Urinary bladder (tissue), 4 donors: Measurements from ENCODE around the gene HNRNPC. TPM values are rescaled to one million over a fixed set of nuclear protein-coding genes. Genes with fewer than 3 reads are reported as not detected.

ENCODE experiments used
- DNase-seq: peaks from one replicate; pipeline ENCODE4 v3.0.0-alpha.2; 2015; ENCODE audit errors: extremely low spot score
- H3K27ac ChIP-seq: one replicate; pipeline ENCODE4 v1.5.1; 2013; ENCODE audit warnings: low read depth, mild to moderate bottlenecking, moderate library complexity
- H3K36me3 ChIP-seq: one replicate; pipeline ENCODE4 v1.6.1; 2013; ENCODE audit warnings: mild to moderate bottlenecking, moderate library complexity; ENCODE audit not compliant: insufficient read depth
- H3K4me1 ChIP-seq: one replicate; pipeline ENCODE4 v1.6.1; 2013; ENCODE audit warnings: mild to moderate bottlenecking, moderate library complexity; ENCODE audit not compliant: insufficient read depth
- H3K4me3 ChIP-seq: one replicate; pipeline ENCODE4 v1.5.1; 2013; ENCODE audit warnings: low read depth, low read length
- WGBS: extraction: QIAGEN DNeasy Blood & Tissue Kit; methylation state at CpG from one replicate; pipeline ENCODE4 v1.1.7; 2013; 5-methylcytosine and 5-hydroxymethylcytosine counted together
- polyA plus RNA-seq: library from polyadenylated mRNA; stranded (reverse); fragments of 200-250 nt; gene quantifications from one replicate; pipeline ENCODE4 v1.2.3, GENCODE V29; 2013
- total RNA-seq: library from RNA; depleted of rRNA; stranded (reverse); fragments of >200 nt; gene quantifications from one replicate; pipeline ENCODE4 v1.2.3, GENCODE V29; 2014
- donor health status: healthy with polysubstance abuse.
- donor health status: healthy.

Gene HNRNPC
- total and polyA plus RNA-seq, 2 donors: 476 to 504 TPM

GRCh38 chr14:21206753-21207684 is 62.2 kb downstream of the HNRNPC start:
- Histone ChIP-seq H3K36me3 (peaks cover 12% of the 10 kb centered on the region), H3K4me1 (no peaks in the 10 kb centered on the region), H3K27ac (no peak overlapping the region), H3K4me3 (no peak overlapping the region)
- DNase-seq: no peak
- 93% methylated on average over 4 of the region's 4 CpGs for WGBS

DNA sequence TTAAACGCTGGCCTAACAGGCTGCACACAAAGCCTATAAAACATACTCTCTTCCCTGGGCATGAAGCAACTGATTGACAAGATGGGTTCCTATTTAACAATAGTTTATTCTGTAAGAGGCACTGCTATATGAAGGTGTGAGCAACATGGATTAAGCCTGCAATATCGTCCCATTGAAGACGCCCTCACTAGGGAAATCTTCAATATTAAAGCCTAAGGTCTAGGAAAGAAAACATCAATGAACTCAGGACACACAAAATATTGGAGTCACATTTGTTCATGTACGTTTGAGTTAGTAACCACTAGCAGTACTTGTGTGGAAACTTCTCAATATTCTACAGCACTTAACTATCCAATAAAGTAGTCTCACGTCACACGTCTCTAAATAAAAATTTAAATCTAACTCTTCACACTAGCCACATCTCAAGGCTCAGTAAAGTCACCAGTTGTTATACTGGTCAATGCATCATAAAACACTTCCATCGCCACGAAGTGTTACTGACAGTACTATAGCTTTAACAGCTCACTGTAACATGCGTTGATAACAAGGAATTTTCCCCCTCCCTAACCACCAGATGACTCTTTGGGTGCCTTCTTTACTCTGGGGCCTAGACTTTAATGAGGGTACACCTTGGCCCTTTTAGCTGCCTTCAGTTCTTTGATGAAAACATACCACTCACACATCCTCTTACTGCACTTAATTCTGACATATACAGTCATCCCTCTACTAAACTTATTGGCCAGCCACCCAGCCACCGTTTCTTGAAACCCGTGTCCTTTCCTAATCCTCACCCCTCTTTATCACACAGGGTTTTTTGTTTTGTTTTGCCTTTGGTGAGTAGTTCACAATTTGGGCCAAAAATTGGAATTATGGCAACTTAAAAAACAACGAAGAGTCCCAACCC is 63.3 kb downstream of the HNRNPC start:
- no peak for DNase-seq
- 78% methylated on average over 12 of the region's 12 CpGs for WGBS
- Histone ChIP-seq H3K36me3 (peaks cover 11% of the 10 kb centered on the region), H3K4me3 (no peak overlapping the region), H3K27ac (no peak overlapping the region), H3K4me1 (no peaks in the 10 kb centered on the region)

GRCh38 chr14:21205026-21205677 is 64.1 kb downstream of the HNRNPC start:
- Histone ChIP-seq H3K4me3 (no peak overlapping the region), H3K36me3 (peaks cover 11% of the 10 kb centered on the region), H3K27ac (no peak overlapping the region), H3K4me1 (no peaks in the 10 kb centered on the region)
- DNase-seq: no peak
- 67% methylated on average over 4 of the region's 4 CpGs for WGBS

- no peak for DNase-seq
- Histone ChIP-seq H3K36me3 (peaks cover 8% of the 10 kb centered on the region), H3K27ac (no peak overlapping the region), H3K4me3 (no peak overlapping the region), H3K4me1 (no peaks in the 10 kb centered on the region)
- WGBS: 85% methylated on average over 8 of the region's 8 CpGs
Observed at GRCh38 chr14:21204167-21205025, 64.8 kb downstream of the HNRNPC start.

GRCh38 chr14:21203470-21204166 is 65.6 kb downstream of the HNRNPC start:
- Histone ChIP-seq H3K4me3 (no peak overlapping the region), H3K27ac (no peak overlapping the region), H3K4me1 (no peaks in the 10 kb centered on the region), H3K36me3 (peaks cover 5% of the 10 kb centered on the region)
- no peak for DNase-seq
- WGBS: 63% methylated on average over 8 of the region's 8 CpGs

DNA sequence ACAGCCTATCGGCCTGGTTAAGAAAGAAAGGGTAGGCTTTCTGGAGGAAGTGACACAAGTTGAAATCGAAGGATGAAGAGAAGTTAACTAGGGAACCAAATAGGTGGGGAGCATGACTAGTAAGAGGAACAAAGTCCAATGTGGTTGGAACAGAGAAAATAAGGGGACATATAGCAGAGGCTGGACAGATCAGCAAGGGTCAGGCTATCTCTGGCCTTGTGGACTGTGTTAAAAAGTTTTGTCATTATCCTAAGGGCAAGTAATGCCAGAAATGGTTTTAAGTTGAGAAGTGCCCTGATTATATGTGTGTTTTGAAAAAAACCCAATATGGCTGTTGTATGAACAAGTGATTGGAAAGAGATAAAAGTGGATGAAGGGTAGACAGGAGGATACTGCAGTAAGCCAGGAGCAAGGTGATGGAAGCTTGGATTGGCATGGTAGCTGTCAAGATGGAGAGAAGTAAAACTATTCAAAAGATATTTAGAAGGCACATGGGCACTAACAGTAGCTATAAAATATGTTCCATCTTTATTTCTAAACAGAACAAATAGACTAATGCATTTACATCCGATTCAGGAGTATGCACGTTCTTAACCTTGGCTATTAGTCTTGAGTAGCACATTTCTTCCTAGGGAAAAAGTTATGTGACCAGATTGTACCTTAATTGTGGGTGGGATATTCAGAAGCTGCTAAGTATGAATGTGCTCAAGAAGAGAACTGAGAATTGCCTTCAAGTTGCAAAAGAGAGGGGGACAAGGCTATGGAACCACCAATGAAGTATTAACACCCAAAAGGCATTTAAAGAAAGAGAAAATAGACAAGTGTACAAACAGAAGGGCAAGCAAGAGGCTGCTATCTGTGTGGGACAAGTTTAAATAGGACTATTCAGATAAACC is 66.5 kb downstream of the HNRNPC start:
- H3K4me1 ChIP-seq: no peaks in the 10 kb centered on the region
- DNase-seq: no peak
- 93% methylated on average over 4 of the region's 4 CpGs for WGBS
- H3K36me3 ChIP-seq: peaks cover 2% of the 10 kb centered on the region
- H3K27ac ChIP-seq: no peak overlapping the region
- no peak overlapping the region for H3K4me3 ChIP-seq

- Histone ChIP-seq H3K27ac (no peak overlapping the region), H3K36me3 (peaks cover 2% of the 10 kb centered on the region), H3K4me3 (no peak overlapping the region), H3K4me1 (no peaks in the 10 kb centered on the region)
- 77% methylated on average over 12 of the region's 12 CpGs for WGBS
- no peak for DNase-seq
Observed at GRCh38 chr14:21201732-21202462, 67.3 kb downstream of the HNRNPC start.

DNA sequence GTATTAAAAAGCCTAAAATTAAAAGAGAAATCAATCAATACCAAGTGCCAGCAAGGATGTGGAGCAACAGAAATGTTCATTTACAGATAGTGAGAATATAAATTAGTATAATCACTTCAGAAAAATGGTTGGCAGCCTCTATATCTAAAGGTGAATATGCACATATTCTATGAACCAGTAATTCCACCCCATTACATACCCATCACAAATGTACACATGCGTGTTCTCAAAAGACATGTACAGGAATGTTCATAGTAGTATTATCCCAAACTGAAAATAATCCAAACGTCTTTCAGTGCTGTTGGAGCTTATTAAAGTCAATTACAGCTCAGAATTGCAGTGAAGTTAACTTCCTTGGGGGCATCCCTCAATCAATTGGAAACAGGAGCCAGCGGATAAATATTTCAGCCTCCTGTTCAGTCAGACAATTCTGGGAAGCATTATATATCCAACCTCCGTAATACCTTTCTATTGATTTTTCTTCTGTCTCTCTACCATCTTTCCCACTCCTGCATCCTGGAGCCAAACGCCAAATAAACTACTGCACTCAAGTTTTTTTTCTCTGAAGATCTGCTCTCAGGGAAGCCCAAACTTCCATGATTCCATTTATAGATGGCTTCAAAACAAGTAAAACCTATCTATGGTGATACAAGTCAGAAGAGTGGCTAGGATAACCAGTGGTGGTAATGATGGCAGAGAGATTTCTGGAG is 68.3 kb downstream of the HNRNPC start:
- DNase-seq: no peak
- Histone ChIP-seq H3K4me3 (no peak overlapping the region), H3K4me1 (no peaks in the 10 kb centered on the region), H3K27ac (no peak overlapping the region), H3K36me3 (peaks cover 2% of the 10 kb centered on the region)
- WGBS: 78% methylated on average over 5 of the region's 5 CpGs

DNA sequence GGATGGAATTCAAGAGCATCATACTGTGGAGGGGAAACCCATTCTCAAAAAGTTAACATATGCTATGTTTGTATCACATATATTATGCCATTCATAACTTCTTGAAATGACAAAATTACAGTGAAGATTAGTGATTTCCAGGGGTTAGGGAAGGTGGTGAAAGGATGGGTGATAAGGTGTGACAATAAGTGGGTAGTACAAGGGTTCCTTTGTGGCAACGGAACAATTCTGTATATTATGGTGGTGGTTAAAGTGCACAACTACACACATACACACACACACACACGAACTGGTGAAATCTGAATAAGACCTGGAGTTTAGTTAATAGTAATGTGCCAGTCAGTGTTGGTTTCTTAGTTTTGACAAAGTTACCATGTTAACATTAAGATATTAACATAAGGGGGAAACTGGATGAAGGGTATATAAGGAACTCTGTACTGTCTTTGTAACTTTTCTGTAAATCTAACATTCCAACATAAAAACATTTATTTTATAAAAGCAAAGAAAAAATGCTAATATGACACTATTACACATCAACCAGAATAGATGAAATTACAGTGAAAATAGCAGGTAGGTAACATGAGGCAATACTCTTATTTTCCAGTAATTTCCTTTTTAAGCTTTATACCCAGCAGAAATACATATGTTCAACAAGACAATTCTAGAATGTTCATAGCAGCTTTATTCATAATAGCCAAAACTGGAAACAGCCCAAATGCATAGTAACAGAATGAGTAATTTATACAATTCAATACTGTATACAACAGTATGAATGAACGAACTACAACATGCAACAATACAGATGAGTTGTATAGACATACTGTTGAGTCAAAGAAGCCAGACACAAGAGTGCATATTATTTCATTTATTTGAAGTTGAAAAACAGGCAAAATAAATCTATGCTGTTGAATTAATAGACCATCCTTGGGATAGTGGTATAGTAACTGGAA is 69.4 kb downstream of the HNRNPC start:
- DNase-seq: no peak
- no peaks in the 10 kb centered on the region for H3K4me1 ChIP-seq
- no peak overlapping the region for H3K27ac ChIP-seq
- H3K36me3 ChIP-seq: no peaks in the 10 kb centered on the region
- no peak overlapping the region for H3K4me3 ChIP-seq
- 78% methylated on average over 3 of the region's 3 CpGs for WGBS
